Nephron (organoid): ENCODE data around the gene FSTL5.

Experiments
- H3K27ac Mint-ChIP-seq, 3 experiments: 2 replicates each; pipeline ENCODE4 v1.8.0; 2020; ENCODE audit warnings: mixed read lengths in 3 of 3, mild to moderate bottlenecking in 2 of 3, moderate library complexity in 1 of 3
- H3K27me3 Mint-ChIP-seq: 2 replicates; pipeline ENCODE4 v1.8.0; 2021; ENCODE audit warnings: low read depth, mild to moderate bottlenecking, moderate library complexity, mixed read lengths
- H3K36me3 Mint-ChIP-seq: 2 replicates; pipeline ENCODE4 v1.8.0; 2020; ENCODE audit warnings: low read depth, mixed read lengths
- H3K4me1 Mint-ChIP-seq: 2 replicates; pipeline ENCODE4 v1.8.0; 2020; ENCODE audit warnings: mixed read lengths
- H3K4me3 Mint-ChIP-seq, 3 experiments: 2 replicates each; pipeline ENCODE4 v1.8.0; 2020; ENCODE audit warnings: mild to moderate bottlenecking in 3 of 3, mixed read lengths in 3 of 3, moderate library complexity in 2 of 3
- H3K9me3 Mint-ChIP-seq: 2 replicates; pipeline ENCODE4 v1.8.0; 2020; ENCODE audit warnings: mixed read lengths
- TF ChIP-seq, protein P1 (sequence below), 3 experiments: fragments of 200-600 bp; sonication (generic); IDR thresholded peaks; one replicate each; pipeline ENCODE4 v1.5.0; 2021; ENCODE audit warnings: antibody characterized with exemption in 3 of 3; ENCODE audit not compliant: unreplicated experiment in 3 of 3

The FSTL5 gene

DNA sequence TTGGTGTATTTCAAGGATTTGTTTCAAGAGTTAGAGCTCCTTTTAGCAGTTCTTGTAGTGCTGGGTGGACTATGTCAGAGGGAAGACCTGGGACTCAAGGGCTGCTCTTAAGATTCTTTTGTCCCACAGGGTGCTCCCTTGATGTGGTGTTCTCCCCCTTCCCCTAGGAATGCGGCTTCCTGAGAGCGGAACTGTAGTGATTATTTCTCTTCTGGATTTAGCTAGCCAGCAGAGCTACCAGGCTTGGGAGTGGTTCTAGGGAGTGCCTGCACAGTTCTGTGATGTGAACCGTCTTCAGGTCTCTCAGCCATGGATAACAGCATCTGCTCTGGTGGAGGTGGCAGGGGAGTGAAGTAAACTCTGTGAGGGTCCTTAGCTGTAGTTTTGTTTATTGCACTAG is 336.8 kb downstream of the FSTL5 start:
- no peaks in the 10 kb centered on the region for H3K36me3 Mint-ChIP-seq
- H3K27ac Mint-ChIP-seq: no peak overlapping the region
- H3K27me3 Mint-ChIP-seq: no peaks in the 10 kb centered on the region
- H3K4me3 Mint-ChIP-seq: no peak overlapping the region
- no peaks in the 10 kb centered on the region for H3K4me1 Mint-ChIP-seq
- TF ChIP-seq, protein P1, sequence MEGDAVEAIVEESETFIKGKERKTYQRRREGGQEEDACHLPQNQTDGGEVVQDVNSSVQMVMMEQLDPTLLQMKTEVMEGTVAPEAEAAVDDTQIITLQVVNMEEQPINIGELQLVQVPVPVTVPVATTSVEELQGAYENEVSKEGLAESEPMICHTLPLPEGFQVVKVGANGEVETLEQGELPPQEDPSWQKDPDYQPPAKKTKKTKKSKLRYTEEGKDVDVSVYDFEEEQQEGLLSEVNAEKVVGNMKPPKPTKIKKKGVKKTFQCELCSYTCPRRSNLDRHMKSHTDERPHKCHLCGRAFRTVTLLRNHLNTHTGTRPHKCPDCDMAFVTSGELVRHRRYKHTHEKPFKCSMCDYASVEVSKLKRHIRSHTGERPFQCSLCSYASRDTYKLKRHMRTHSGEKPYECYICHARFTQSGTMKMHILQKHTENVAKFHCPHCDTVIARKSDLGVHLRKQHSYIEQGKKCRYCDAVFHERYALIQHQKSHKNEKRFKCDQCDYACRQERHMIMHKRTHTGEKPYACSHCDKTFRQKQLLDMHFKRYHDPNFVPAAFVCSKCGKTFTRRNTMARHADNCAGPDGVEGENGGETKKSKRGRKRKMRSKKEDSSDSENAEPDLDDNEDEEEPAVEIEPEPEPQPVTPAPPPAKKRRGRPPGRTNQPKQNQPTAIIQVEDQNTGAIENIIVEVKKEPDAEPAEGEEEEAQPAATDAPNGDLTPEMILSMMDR (IDR thresholded peaks at IDR 0.05; ENCODE audit: unreplicated experiment in 3 of 3): no peak
- peaks cover 4% of the 10 kb centered on the region for H3K9me3 Mint-ChIP-seq

DNA sequence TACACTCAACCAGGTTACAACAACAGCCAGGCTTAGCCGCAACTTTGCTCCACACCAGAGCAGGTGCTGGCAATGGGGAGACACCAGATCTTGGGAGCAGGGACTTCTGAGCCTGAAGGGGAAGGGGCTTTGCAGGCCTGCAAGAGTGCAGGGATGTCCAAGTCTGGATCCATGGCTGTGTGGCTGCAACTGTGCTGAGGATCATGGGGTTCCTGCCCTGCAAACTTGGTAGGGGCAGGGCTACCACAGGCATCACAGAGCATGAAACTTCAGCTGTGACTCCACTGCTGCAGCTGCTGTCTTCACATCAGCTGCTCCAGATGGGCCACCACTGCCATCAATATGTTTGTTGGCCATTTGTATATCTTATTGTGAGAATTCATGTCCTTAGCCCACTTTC is 340.4 kb downstream of the FSTL5 start:
- peaks cover 4% of the 10 kb centered on the region for H3K9me3 Mint-ChIP-seq
- no peaks in the 10 kb centered on the region for H3K27me3 Mint-ChIP-seq
- TF ChIP-seq, protein P1 (IDR thresholded peaks at IDR 0.05; ENCODE audit: unreplicated experiment in 3 of 3): no peak
- H3K36me3 Mint-ChIP-seq: no peaks in the 10 kb centered on the region
- no peak overlapping the region for H3K4me3 Mint-ChIP-seq
- no peaks in the 10 kb centered on the region for H3K4me1 Mint-ChIP-seq
- H3K27ac Mint-ChIP-seq: no peak overlapping the region

DNA sequence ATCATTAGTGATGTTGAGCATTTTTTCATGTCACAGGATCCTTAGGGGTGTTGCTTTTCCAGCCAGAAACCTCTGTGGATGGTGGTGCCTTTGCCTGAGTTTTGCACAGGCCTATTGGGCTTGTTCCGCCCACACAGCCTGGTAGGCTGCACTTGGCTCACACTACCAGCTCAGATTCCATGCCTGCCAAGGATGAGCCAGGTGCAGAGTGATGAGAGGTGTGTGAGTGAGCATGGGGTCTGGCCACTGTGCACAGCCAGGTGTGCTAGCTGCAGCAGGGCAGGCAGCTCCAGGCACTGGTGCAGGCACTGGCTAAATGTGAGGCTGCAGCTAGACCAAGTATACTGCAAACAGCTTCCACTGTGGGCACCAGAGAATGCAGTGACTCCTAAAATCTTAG is 341.6 kb downstream of the FSTL5 start:
- Mint-ChIP-seq H3K27ac (no peak overlapping the region), H3K9me3 (peaks cover 4% of the 10 kb centered on the region), H3K4me1 (no peaks in the 10 kb centered on the region)

DNA sequence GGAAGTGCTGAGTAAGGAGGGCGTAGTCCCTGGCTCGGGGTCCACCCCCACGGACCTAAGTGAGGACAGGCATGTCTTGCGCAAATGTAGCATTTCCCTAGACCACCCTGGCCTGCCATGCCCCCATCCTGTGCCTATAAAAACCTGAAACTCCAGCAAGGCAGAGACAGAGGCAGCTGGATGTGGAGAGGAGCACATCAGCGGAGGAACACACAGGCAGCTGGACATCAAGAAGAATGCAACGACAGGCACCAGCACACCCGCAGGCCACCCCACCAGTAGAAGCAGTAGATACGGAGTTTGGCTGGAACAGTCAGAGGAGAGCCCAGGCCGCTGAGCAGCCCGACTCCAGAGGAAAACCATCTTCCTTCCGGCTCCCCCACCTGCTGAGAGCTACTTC is 345.9 kb downstream of the FSTL5 start:
- Mint-ChIP-seq H3K9me3 (no peaks in the 10 kb centered on the region), H3K4me3 (no peak overlapping the region), H3K27me3 (no peaks in the 10 kb centered on the region), H3K27ac (no peak overlapping the region), H3K4me1 (no peaks in the 10 kb centered on the region), H3K36me3 (no peaks in the 10 kb centered on the region)
- TF ChIP-seq, protein P1 (IDR thresholded peaks at IDR 0.05; ENCODE audit: unreplicated experiment in 3 of 3): no peak

More for the DNA sequence above, 341.6 kb downstream of the FSTL5 start:
- no peaks in the 10 kb centered on the region for H3K36me3 Mint-ChIP-seq
- no peak overlapping the region for H3K4me3 Mint-ChIP-seq
- TF ChIP-seq, protein P1 (IDR thresholded peaks at IDR 0.05; ENCODE audit: unreplicated experiment in 3 of 3): no peak
- H3K27me3 Mint-ChIP-seq: no peaks in the 10 kb centered on the region

DNA sequence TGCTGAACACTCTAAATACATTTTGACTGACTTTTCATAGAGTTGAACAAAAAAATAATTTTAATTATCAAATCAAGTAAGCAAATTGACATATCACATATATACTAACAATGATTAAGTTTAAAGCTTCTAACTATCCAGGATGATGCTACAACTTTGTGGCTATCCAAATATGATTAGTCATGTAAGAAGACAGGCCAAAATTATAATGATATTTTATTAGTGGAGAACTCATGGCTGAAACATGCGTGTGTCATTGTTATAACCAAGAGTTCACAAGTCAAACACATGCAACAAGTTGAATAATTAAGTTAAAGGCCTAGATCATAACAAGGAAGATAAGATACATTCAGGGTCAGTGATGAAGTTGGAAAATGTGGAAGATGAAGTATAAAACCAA is 346.8 kb downstream of the FSTL5 start:
- H3K27me3 Mint-ChIP-seq: no peaks in the 10 kb centered on the region
- H3K4me1 Mint-ChIP-seq: no peaks in the 10 kb centered on the region
- no peak overlapping the region for H3K27ac Mint-ChIP-seq
- TF ChIP-seq, protein P1 (IDR thresholded peaks at IDR 0.05; ENCODE audit: unreplicated experiment in 3 of 3): no peak
- H3K9me3 Mint-ChIP-seq: no peaks in the 10 kb centered on the region
- H3K36me3 Mint-ChIP-seq: no peaks in the 10 kb centered on the region
- H3K4me3 Mint-ChIP-seq: no peak overlapping the region

DNA sequence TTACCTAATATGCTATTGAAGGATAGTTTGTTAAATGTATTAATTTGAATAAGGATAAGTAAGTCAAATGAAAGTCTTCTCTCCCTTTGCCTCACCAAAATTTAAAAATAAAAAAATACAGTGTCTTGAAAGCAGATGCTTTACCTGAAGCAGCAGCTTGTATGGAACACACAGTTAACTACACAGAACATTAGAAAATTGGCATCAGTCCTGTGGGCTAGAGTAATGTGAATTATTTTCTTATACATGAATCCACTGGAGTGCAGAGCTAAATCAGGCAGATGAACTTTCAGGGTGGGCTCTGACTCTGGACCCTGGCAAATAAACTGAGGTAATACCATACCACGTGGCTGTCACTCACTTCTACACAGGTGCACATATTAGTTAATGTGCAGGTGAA is 348.0 kb downstream of the FSTL5 start:
- no peaks in the 10 kb centered on the region for H3K9me3 Mint-ChIP-seq
- H3K27me3 Mint-ChIP-seq: no peaks in the 10 kb centered on the region
- no peak overlapping the region for H3K4me3 Mint-ChIP-seq
- H3K36me3 Mint-ChIP-seq: no peaks in the 10 kb centered on the region
- H3K4me1 Mint-ChIP-seq: no peaks in the 10 kb centered on the region
- no peak overlapping the region for H3K27ac Mint-ChIP-seq
- TF ChIP-seq, protein P1 (IDR thresholded peaks at IDR 0.05; ENCODE audit: unreplicated experiment in 3 of 3): no peak
